B cell (primary cell): Measurements from ENCODE around the gene PRXL2A. TPM values are rescaled to one million over a fixed set of nuclear protein-coding genes. Genes with fewer than 3 reads are reported as not detected.

Experiments used
- ATAC-seq: fragments of 200-7000 bp; cut with Tn5 transposase; one replicate; pipeline ENCODE4 v1.10.0; 2021; ENCODE audit warnings: low read depth, mild to moderate bottlenecking, moderate number of reproducible peaks, moderate library complexity
- CTCF ChIA-PET: fragments of 350-600 bp; sonication (Branson Sonifier 250); formaldehyde crosslinking; loops from one replicate; lab custom pipeline; 2021; ENCODE audit warnings: antibody characterized with exemption, inconsistent platforms; lab: Charles Lee
- POLR2A ChIA-PET: fragments of 350-600 bp; sonication (Branson Sonifier 250); formaldehyde crosslinking; loops from one replicate; lab custom pipeline; 2021; ENCODE audit warnings: antibody characterized with exemption; lab: Charles Lee
- DNase-seq: peaks from one replicate; pipeline ENCODE4 v3.0.0; 2013
- H2AFZ ChIP-seq: 2 replicates; pipeline ENCODE4 v1.6.1; 2012; ENCODE audit warnings: mild to moderate bottlenecking, low read depth, low read length; ENCODE audit not compliant: insufficient read depth, poor library complexity, severe bottlenecking
- H3K27ac ChIP-seq, 2 donors: 1 replicate in 1 of 2; 2 replicates in 1 of 2; pipeline ENCODE4 v1.5.1; 2012 to 2013; ENCODE audit warnings: low read length in 2 of 2, mild to moderate bottlenecking in 2 of 2, moderate library complexity in 1 of 2
- H3K27me3 ChIP-seq, 4 experiments: fragments of 200-600 bp in 1 of 4; sonication (generic) in 1 of 4; replicated peaks in 1 of 4; 1 replicate in 2 of 4; 2 replicates in 2 of 4; pipeline versions ENCODE4 v1.6.1 to v1.7.0; 2013 to 2016; ENCODE audit warnings: low read length in 3 of 4, mild to moderate bottlenecking in 2 of 4, mixed read lengths in 1 of 4, moderate library complexity in 1 of 4; ENCODE audit not compliant: insufficient read depth in 4 of 4, control insufficient read depth in 3 of 4; ENCODE audit errors: control extremely low read depth in 1 of 4
- H3K36me3 ChIP-seq, 2 experiments: replicated peaks in 1 of 2; 1 replicate in 1 of 2; 2 replicates in 1 of 2; pipeline versions ENCODE4 v1.6.1 to v1.7.1; 2013; ENCODE audit warnings: low read length in 1 of 2; ENCODE audit not compliant: insufficient read depth in 2 of 2, control insufficient read depth in 1 of 2; ENCODE audit errors: control extremely low read depth in 1 of 2, extremely low read depth in 1 of 2
- H3K4me1 ChIP-seq, 2 donors: fragments of 200-600 bp in 1 of 2; sonication (generic) in 1 of 2; 1 replicate in 1 of 2; 2 replicates in 1 of 2; pipeline versions ENCODE4 v1.5.1 to v1.6.1; 2013 to 2017; ENCODE audit warnings: low read length in 2 of 2; ENCODE audit not compliant: control insufficient read depth in 2 of 2, insufficient read depth in 2 of 2
- H3K4me2 ChIP-seq: replicated peaks from 2 replicates; pipeline ENCODE3; 2012; ENCODE audit warnings: mild to moderate bottlenecking, low read depth, low read length; ENCODE audit not compliant: poor library complexity, severe bottlenecking
- H3K4me3 ChIP-seq, 5 experiments: fragments of 200-600 bp in 1 of 5; sonication (generic) in 1 of 5; 1 replicate in 3 of 5; 2 replicates in 2 of 5; pipeline versions ENCODE4 v1.5.1 to v1.7.0; 2011 to 2016; ENCODE audit warnings: low read length in 4 of 5, mild to moderate bottlenecking in 4 of 5, low read depth in 2 of 5, control low read depth in 1 of 5, moderate library complexity in 1 of 5; ENCODE audit not compliant: insufficient read depth in 1 of 5; ENCODE audit errors: control extremely low read depth in 1 of 5, extremely low read depth in 1 of 5
- H3K79me2 ChIP-seq: fragments of 200-600 bp; sonication (generic); one replicate; pipeline ENCODE4 v1.6.0; 2016; ENCODE audit warnings: low read length; ENCODE audit not compliant: control insufficient read depth, insufficient read depth
- H3K9ac ChIP-seq: fragments of 200-600 bp; sonication (generic); 2 replicates; pipeline ENCODE4 v1.6.1; 2017; ENCODE audit warnings: mild to moderate bottlenecking, low read length, moderate library complexity
- H3K9me3 ChIP-seq, 3 donors: one replicate each; pipeline versions ENCODE4 v1.6.1 to v1.7.1; 2013; ENCODE audit warnings: low read length in 2 of 3; ENCODE audit not compliant: control insufficient read depth in 2 of 3, insufficient read depth in 1 of 3; ENCODE audit errors: control extremely low read depth in 1 of 3
- H4K20me1 ChIP-seq: 2 replicates; pipeline ENCODE4 v1.6.0; 2012; ENCODE audit warnings: mild to moderate bottlenecking, low read length; ENCODE audit not compliant: insufficient read depth, control insufficient read depth, poor library complexity, severe bottlenecking
- H3K27ac Mint-ChIP-seq: one replicate; pipeline ENCODE4 v1.8.0; 2021; ENCODE audit warnings: mixed read lengths
- H3K27me3 Mint-ChIP-seq: one replicate; pipeline ENCODE4 v1.8.0; 2021; ENCODE audit warnings: mixed read lengths
- H3K4me1 Mint-ChIP-seq: one replicate; pipeline ENCODE4 v1.8.0; 2021; ENCODE audit warnings: mixed read lengths
- H3K4me3 Mint-ChIP-seq: one replicate; pipeline ENCODE4 v1.8.0; 2021; ENCODE audit warnings: mixed read lengths
- H3K9me3 Mint-ChIP-seq: one replicate; pipeline ENCODE4 v1.8.0; 2022; ENCODE audit warnings: mixed read lengths; ENCODE audit not compliant: insufficient read depth
- CTCF ChIP-seq: fragments of 200-600 bp; IDR thresholded peaks from one replicate; pipeline ENCODE4 v1.8.0; 2022; ENCODE audit warnings: antibody characterized with exemption, mild to moderate bottlenecking
- EZH2 ChIP-seq: IDR thresholded peaks from 2 replicates; pipeline ENCODE4 v1.6.1; 2012; ENCODE audit warnings: borderline replicate concordance, low read depth, mild to moderate bottlenecking, moderate library complexity, low read length; ENCODE audit not compliant: insufficient read depth, poor library complexity, severe bottlenecking
- WGBS: methylation state at CpG from one replicate; pipeline ENCODE4 v1.1.5; 2013; ENCODE audit warnings: missing lambda C conversion rate; ENCODE audit not compliant: insufficient coverage; 5-methylcytosine and 5-hydroxymethylcytosine counted together
- intact Hi-C: fragments of 100-400 bp; cut with micrococcal nuclease; formaldehyde crosslinking; loops from one replicate; pipeline ENCODE4 v1.10.0; 2022
- polyA plus RNA-seq: library from polyadenylated mRNA; depleted of rRNA; stranded (reverse); fragments of >200 nt; gene quantifications from 2 replicates; pipeline ENCODE4 v1.2.3, GENCODE V29; 2012
- total RNA-seq, 2 donors: library from RNA; stranded (reverse); fragments of 120-200 nt in 1 of 2; gene quantifications; 1 replicate in 1 of 2; 2 replicates in 1 of 2; pipeline versions ENCODE4 v1.2.3 to v1.2.4, GENCODE V29; 2013 to 2022

PRXL2A gene
- total and polyA plus RNA-seq, 2 donors (not counting 1 experiment from before 2014, with no cell fraction given), result 2.8 to 9.4 TPM

- H3K4me3 Mint-ChIP-seq, result no peak overlapping the region
These were observed 17.6 kb upstream of the PRXL2A start for GRCh38 chr10:80390740-80391139.

GRCh38 chr10:80392250-80392649 lies 16.1 kb upstream of the PRXL2A start:
- Mint-ChIP-seq H3K4me1 (no peaks in the 10 kb centered on the region), H3K9me3 (no peaks in the 10 kb centered on the region), H3K27me3 (peaks cover 10% of the 10 kb centered on the region), H3K27ac (no peak overlapping the region), H3K4me3 (no peak overlapping the region)
- Histone ChIP-seq H3K9me3 (no peaks in the 10 kb centered on the region), H2AFZ (no peak overlapping the region), H3K4me3 (no peak overlapping the region), H3K4me2 (no peak overlapping the region), H3K9ac (no peak overlapping the region), H3K4me1 (no peaks in the 10 kb centered on the region), H3K79me2 (no peaks in the 10 kb centered on the region), H3K27me3 (peaks cover 0 to 3% (median 0%) of the 10 kb centered on the region in 4 experiments), H3K27ac (no peak overlapping the region), H3K36me3 (no peaks in the 10 kb centered on the region), H4K20me1 (no peaks in the 10 kb centered on the region)
- ChIA-PET POLR2A (no interaction called here), CTCF (no interaction called here)
- TF ChIP-seq CTCF, result no peak
- no peak for TF ChIP-seq EZH2
- intact Hi-C loops, result no loop called here
- ATAC-seq (no peak), DNase-seq (no peak)
- no CpG with 5 or more reads among the region's 6 CpGs for WGBS

More at GRCh38 chr10:80390740-80391139, 17.6 kb upstream of the PRXL2A start:
- CTCF ChIA-PET, result interaction anchor here (0.6 to 1.2 kb wide), 3 partner anchors 8 to 115 kb away, joined by 3 to 4 read pairs (median 4); no protein-coding TSS in a partner anchor
- POLR2A ChIA-PET, result no interaction called here
- Histone ChIP-seq H3K27me3 (peaks cover 0 to 3% (median 0%) of the 10 kb centered on the region in 4 experiments), H2AFZ (no peak overlapping the region), H4K20me1 (no peaks in the 10 kb centered on the region), H3K27ac (no peak overlapping the region), H3K4me3 (no peak overlapping the region), H3K4me2 (no peak overlapping the region), H3K9me3 (no peaks in the 10 kb centered on the region), H3K9ac (no peak overlapping the region), H3K79me2 (no peaks in the 10 kb centered on the region), H3K36me3 (no peaks in the 10 kb centered on the region), H3K4me1 (no peaks in the 10 kb centered on the region)
- TF ChIP-seq EZH2 (no peak), CTCF (no peak)
- H3K9me3 Mint-ChIP-seq, result no peaks in the 10 kb centered on the region
- ATAC-seq (no peak), DNase-seq (no peak)
- peaks cover 10% of the 10 kb centered on the region for H3K27me3 Mint-ChIP-seq
- intact Hi-C loops, result no loop called here
- H3K27ac Mint-ChIP-seq, result no peak overlapping the region
- H3K4me1 Mint-ChIP-seq, result no peaks in the 10 kb centered on the region
- 100% methylated on average over 5 of the region's 9 CpGs for WGBS
